H1 (cell line): ENCODE measurements around the gene NUP210.

Source experiments
- EZH2 ChIP-seq: fragments of 200-600 bp; sonication (generic); IDR thresholded peaks from 2 replicates; pipeline ENCODE4 v1.7.1; 2012; ENCODE audit warnings: low read depth, mild to moderate bottlenecking, moderate library complexity, low read length, inconsistent platforms; ENCODE audit not compliant: severe bottlenecking
- NRF1 ChIP-seq: IDR thresholded peaks from 2 replicates; pipeline ENCODE4 v1.6.1; 2011; ENCODE audit warnings: mild to moderate bottlenecking, low read depth, low read length, improper control_type of control experiment
- POLR2AphosphoS5 ChIP-seq: IDR thresholded peaks from 2 replicates; pipeline ENCODE4 v1.6.1; 2011; ENCODE audit warnings: low read depth, low read length

DNA sequence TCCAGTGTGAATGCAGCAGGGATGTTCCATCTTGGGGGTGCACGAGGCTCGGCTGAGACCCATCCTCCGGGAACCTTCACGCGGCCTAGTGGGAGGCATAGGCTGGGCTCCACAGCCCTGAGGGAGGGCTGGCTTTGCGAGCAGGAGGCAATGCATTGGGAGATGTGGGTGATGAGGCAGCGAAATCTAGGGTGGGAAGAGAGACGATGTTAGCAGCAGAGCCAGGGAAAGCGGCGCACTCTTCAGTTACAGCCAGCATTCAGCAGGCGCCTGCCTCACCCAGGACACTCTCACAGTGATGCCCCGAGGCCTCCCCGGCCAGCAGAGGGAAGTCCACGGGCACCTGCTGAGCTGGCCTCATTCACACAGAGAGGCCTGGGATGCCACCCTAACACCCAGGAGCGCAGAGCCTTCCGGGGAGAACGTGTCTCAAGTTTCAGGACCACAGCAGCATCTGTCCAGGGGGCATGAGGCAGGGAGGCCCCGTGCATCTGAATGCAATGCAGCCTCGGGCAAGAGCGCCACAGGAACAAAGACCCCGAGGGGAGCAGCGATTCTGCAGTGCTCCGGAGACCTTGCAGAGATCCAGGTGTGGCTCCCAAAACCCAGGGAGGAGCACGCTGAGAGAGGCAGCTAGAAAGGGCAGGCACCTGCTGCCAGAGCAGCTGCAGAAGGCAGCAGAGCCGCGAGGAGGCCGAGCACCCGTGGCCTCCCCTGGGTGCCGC, 102.4 kb downstream of the NUP210 start:
- TF ChIP-seq EZH2 (no peak), POLR2AphosphoS5 (no peak), NRF1 (no peak)
